GM12878 (cell line): ENCODE data around the gene KIRREL3.

Experiments used
- ELK1 ChIP-seq: IDR thresholded peaks from 2 replicates; pipeline ENCODE4 v1.6.1; 2012; ENCODE audit warnings: low read depth, low read length, improper control_type of control experiment
- FOXM1 ChIP-seq: IDR thresholded peaks from 2 replicates; pipeline ENCODE4 v1.6.1; 2012; ENCODE audit warnings: low read depth, mild to moderate bottlenecking, inconsistent platforms, low read length, moderate library complexity
- MAX ChIP-seq: IDR thresholded peaks from 2 replicates; pipeline ENCODE4 v1.6.1; 2012; ENCODE audit warnings: low read depth, low read length, improper control_type of control experiment
- POLR2A ChIP-seq: IDR thresholded peaks from 2 replicates; pipeline ENCODE4 v1.6.1; 2011; ENCODE audit warnings: low read depth, mild to moderate bottlenecking, low read length
- POLR2AphosphoS5 ChIP-seq: IDR thresholded peaks from 2 replicates; pipeline ENCODE4 v1.6.1; 2011; ENCODE audit warnings: mild to moderate bottlenecking, low read length, inconsistent platforms
- TAF1 ChIP-seq: IDR thresholded peaks from 2 replicates; pipeline ENCODE4 v1.6.1; 2011; ENCODE audit warnings: mild to moderate bottlenecking, low read depth, low read length, borderline replicate concordance
- YBX1 ChIP-seq: fragments of 450-650 bp; IDR thresholded peaks from 2 replicates; pipeline ENCODE4 v1.6.1; 2016; ENCODE audit warnings: antibody characterized with exemption
- TF ChIP-seq, protein P1 (sequence below): IDR thresholded peaks from 2 replicates; pipeline ENCODE4 v1.6.1; 2011; ENCODE audit warnings: low read depth, mild to moderate bottlenecking, low read length, moderate library complexity, borderline replicate concordance; ENCODE audit errors: extremely low read depth

GRCh38 chr11:126839496-126839895 is 161.1 kb downstream of the KIRREL3 start:
- no peak for TF ChIP-seq POLR2A
- no peak for TF ChIP-seq TAF1
- no peak for TF ChIP-seq MAX
- TF ChIP-seq FOXM1, result no peak
- TF ChIP-seq, protein P1, sequence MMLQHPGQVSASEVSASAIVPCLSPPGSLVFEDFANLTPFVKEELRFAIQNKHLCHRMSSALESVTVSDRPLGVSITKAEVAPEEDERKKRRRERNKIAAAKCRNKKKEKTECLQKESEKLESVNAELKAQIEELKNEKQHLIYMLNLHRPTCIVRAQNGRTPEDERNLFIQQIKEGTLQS, result no peak
- TF ChIP-seq ELK1, result no peak
- no peak for TF ChIP-seq POLR2AphosphoS5
- TF ChIP-seq YBX1, result no peak
